ENCODE results near the gene RAVER2. TPM values are rescaled to one million over a fixed set of nuclear protein-coding genes. Genes with fewer than 3 reads are reported as not detected.

The RAVER2 gene
- total and polyA plus RNA-seq, 2 of the 13 experiments (the other 11 are each of a cell fraction or from before 2014, with no cell fraction given): 11.4 to 15.4 TPM

DNA sequence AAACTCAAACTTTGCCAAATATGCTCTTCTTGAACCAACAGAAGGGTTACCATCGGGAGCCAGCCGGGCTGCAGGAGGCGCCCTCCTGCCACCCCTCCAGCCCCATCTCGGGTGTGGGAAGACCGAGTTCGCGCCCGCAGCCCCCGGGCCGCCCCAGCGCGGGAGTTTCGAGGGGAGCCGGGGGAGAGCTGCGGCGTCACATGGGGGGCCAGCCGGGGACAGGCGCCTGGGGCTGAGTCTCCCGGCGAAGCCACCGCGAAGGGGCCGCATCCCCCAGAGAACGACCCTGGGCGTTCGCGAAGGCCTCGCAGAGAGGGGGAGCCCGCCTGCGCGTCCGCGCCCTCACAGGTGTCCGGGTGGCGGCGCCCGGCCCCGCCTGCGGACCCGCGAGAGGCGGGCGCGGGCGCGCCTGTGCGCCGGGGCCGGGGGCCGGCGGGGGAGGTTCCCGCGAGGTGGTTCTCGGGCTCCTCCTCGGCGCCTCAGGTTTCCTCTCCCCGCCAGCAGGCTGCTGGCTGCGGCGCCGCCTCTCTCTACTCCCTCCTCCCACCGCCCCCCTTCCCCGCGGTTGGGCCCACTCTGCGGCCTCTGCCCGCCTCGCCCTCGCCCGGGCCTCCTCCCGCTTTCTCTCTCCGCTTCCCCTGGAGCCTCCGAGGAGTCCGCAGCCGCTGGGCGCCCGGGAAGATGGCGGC lies at the start of gene RAVER2 (continued):
- TF ChIP-seq SNAI1 (CRISPR knock-in tag; IDR thresholded peaks at IDR 0.05; ENCODE audit: borderline replicate concordance): peak; percentile 16; the same call in 1 of the 2 replicates
- TF ChIP-seq RARA (CRISPR knock-in tag; IDR thresholded peaks at IDR 0.05): 0 out of 2 replicates have a peak, but pooled peaks have one; percentile 3
- peak; percentile 91 for TF ChIP-seq ZNF777 (CRISPR knock-in tag; IDR thresholded peaks at IDR 0.05)
- TF ChIP-seq, protein P1, sequence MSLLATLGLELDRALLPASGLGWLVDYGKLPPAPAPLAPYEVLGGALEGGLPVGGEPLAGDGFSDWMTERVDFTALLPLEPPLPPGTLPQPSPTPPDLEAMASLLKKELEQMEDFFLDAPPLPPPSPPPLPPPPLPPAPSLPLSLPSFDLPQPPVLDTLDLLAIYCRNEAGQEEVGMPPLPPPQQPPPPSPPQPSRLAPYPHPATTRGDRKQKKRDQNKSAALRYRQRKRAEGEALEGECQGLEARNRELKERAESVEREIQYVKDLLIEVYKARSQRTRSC (CRISPR knock-in tag; IDR thresholded peaks at IDR 0.05; ENCODE audit: low read depth): no peak
- TF ChIP-seq, protein P2, sequence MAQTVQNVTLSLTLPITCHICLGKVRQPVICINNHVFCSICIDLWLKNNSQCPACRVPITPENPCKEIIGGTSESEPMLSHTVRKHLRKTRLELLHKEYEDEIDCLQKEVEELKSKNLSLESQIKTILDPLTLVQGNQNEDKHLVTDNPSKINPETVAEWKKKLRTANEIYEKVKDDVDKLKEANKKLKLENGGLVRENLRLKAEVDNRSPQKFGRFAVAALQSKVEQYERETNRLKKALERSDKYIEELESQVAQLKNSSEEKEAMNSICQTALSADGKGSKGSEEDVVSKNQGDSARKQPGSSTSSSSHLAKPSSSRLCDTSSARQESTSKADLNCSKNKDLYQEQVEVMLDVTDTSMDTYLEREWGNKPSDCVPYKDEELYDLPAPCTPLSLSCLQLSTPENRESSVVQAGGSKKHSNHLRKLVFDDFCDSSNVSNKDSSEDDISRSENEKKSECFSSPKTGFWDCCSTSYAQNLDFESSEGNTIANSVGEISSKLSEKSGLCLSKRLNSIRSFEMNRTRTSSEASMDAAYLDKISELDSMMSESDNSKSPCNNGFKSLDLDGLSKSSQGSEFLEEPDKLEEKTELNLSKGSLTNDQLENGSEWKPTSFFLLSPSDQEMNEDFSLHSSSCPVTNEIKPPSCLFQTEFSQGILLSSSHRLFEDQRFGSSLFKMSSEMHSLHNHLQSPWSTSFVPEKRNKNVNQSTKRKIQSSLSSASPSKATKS (CRISPR knock-in tag; IDR thresholded peaks at IDR 0.05): no peak
- TF ChIP-seq, protein P3, sequence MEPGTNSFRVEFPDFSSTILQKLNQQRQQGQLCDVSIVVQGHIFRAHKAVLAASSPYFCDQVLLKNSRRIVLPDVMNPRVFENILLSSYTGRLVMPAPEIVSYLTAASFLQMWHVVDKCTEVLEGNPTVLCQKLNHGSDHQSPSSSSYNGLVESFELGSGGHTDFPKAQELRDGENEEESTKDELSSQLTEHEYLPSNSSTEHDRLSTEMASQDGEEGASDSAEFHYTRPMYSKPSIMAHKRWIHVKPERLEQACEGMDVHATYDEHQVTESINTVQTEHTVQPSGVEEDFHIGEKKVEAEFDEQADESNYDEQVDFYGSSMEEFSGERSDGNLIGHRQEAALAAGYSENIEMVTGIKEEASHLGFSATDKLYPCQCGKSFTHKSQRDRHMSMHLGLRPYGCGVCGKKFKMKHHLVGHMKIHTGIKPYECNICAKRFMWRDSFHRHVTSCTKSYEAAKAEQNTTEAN (CRISPR knock-in tag; conservative IDR thresholded peaks at IDR 0.05): peak; percentile 39; the same call in 1 of the 2 replicates
- TF ChIP-seq ZNF614 (CRISPR knock-in tag; IDR thresholded peaks at IDR 0.05; ENCODE audit: borderline replicate concordance): no peak
- TF ChIP-seq ESRRA (CRISPR knock-in tag; IDR thresholded peaks at IDR 0.05; ENCODE audit: low read depth): peak; percentile 42; the same call in 1 of the 2 replicates
- TF ChIP-seq ZNF446 (CRISPR knock-in tag; IDR thresholded peaks at IDR 0.05): no peak
- TF ChIP-seq ZNF350 (CRISPR knock-in tag; IDR thresholded peaks at IDR 0.05; ENCODE audit: borderline replicate concordance, low read depth): no peak
- peak; percentile 22; the same call in 1 of the 2 replicates for TF ChIP-seq KLF12 (CRISPR knock-in tag; IDR thresholded peaks at IDR 0.05; ENCODE audit: borderline replicate concordance)
- TF ChIP-seq HHEX (CRISPR knock-in tag; IDR thresholded peaks at IDR 0.05): no peak
- no peak for TF ChIP-seq ZNF207 (IDR thresholded peaks at IDR 0.05; ENCODE audit: borderline replicate concordance)
- no peak for TF ChIP-seq KAT7 (CRISPR knock-in tag; IDR thresholded peaks at IDR 0.05; ENCODE audit: borderline replicate concordance)
- TF ChIP-seq, protein P4, sequence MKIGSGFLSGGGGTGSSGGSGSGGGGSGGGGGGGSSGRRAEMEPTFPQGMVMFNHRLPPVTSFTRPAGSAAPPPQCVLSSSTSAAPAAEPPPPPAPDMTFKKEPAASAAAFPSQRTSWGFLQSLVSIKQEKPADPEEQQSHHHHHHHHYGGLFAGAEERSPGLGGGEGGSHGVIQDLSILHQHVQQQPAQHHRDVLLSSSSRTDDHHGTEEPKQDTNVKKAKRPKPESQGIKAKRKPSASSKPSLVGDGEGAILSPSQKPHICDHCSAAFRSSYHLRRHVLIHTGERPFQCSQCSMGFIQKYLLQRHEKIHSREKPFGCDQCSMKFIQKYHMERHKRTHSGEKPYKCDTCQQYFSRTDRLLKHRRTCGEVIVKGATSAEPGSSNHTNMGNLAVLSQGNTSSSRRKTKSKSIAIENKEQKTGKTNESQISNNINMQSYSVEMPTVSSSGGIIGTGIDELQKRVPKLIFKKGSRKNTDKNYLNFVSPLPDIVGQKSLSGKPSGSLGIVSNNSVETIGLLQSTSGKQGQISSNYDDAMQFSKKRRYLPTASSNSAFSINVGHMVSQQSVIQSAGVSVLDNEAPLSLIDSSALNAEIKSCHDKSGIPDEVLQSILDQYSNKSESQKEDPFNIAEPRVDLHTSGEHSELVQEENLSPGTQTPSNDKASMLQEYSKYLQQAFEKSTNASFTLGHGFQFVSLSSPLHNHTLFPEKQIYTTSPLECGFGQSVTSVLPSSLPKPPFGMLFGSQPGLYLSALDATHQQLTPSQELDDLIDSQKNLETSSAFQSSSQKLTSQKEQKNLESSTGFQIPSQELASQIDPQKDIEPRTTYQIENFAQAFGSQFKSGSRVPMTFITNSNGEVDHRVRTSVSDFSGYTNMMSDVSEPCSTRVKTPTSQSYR (CRISPR knock-in tag; IDR thresholded peaks at IDR 0.05; ENCODE audit: borderline replicate concordance): no peak
- peak; percentile 74 for TF ChIP-seq ZFX (CRISPR knock-in tag; IDR thresholded peaks at IDR 0.05; ENCODE audit: low read depth)
- TF ChIP-seq KMT2B (CRISPR knock-in tag; IDR thresholded peaks at IDR 0.05): peak; percentile 65
- TF ChIP-seq, protein P5, sequence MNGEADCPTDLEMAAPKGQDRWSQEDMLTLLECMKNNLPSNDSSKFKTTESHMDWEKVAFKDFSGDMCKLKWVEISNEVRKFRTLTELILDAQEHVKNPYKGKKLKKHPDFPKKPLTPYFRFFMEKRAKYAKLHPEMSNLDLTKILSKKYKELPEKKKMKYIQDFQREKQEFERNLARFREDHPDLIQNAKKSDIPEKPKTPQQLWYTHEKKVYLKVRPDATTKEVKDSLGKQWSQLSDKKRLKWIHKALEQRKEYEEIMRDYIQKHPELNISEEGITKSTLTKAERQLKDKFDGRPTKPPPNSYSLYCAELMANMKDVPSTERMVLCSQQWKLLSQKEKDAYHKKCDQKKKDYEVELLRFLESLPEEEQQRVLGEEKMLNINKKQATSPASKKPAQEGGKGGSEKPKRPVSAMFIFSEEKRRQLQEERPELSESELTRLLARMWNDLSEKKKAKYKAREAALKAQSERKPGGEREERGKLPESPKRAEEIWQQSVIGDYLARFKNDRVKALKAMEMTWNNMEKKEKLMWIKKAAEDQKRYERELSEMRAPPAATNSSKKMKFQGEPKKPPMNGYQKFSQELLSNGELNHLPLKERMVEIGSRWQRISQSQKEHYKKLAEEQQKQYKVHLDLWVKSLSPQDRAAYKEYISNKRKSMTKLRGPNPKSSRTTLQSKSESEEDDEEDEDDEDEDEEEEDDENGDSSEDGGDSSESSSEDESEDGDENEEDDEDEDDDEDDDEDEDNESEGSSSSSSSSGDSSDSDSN (CRISPR knock-in tag; IDR thresholded peaks at IDR 0.05): peak; percentile 70; the same call in 1 of the 2 replicates
- no peak for TF ChIP-seq ZNF138 (CRISPR knock-in tag; IDR thresholded peaks at IDR 0.05; ENCODE audit: low read depth)
- no peak for TF ChIP-seq RXRB (CRISPR knock-in tag; IDR thresholded peaks at IDR 0.05; ENCODE audit: borderline replicate concordance)
